HepG2 (cell line): ENCODE results near the gene PDZRN4. TPM values are rescaled to one million over a fixed set of nuclear protein-coding genes. Genes with fewer than 3 reads are reported as not detected.
A peak's percentile ranks its signal among the peaks of the same experiment; 100 is the strongest.

ENCODE experiments used
- ATAC-seq: fragments of 200-7000 bp; cut with Tn5 transposase; 3 replicates; pipeline ENCODE4 v1.9.1; 2020; ENCODE audit warnings: mild to moderate bottlenecking, moderate library complexity
- BruUV-seq: library from RNA; stranded (reverse); fragments of 400-500 nt; replicated peaks from 2 replicates; lab custom pipeline; 2021; lab: Mats Ljungman, UMichigan
- CTCF ChIA-PET: fragments of 300-600 bp; formaldehyde crosslinking; extraction: SDS; loops from one replicate; lab custom pipeline; 2021; ENCODE audit warnings: low total read pairs, inconsistent platforms, low intra/inter-chr PET ratio; lab: Yijun Ruan, JAX
- POLR2A ChIA-PET: fragments of 350-600 bp; sonication (Branson Sonifier 250); formaldehyde crosslinking; loops from one replicate; lab custom pipeline; 2020; ENCODE audit warnings: antibody characterized with exemption, inconsistent platforms; lab: Yijun Ruan, JAX
- DNase-seq: peaks from one replicate; pipeline ENCODE4 v3.0.0-alpha.2; 2015; ENCODE audit warnings: low spot score
- FAIRE-seq: peaks from 3 replicates; lab custom pipeline; 2011; peaks lifted over from hg19 to GRCh38; lab: Jason Lieb, UNC
- H2AFZ ChIP-seq: one replicate; pipeline ENCODE4 v1.6.1; 2011; ENCODE audit warnings: low read length, inconsistent platforms
- H3K27ac ChIP-seq: fragments of 300-600 bp; 3 replicates; pipeline ENCODE4 v1.8.0; 2011; ENCODE audit warnings: mixed run types, mild to moderate bottlenecking, mixed read lengths, low read length, inconsistent platforms; ENCODE audit not compliant: insufficient read depth; ENCODE audit errors: extremely low read length
- H3K27me3 ChIP-seq, 2 experiments: fragments of 200-600 bp in 1 of 2; 2 replicates in 1 of 2; 3 replicates in 1 of 2; pipeline versions ENCODE4 v1.6.0 to v1.8.0; 2011; ENCODE audit warnings: low read length in 2 of 2, mild to moderate bottlenecking in 2 of 2, moderate library complexity in 2 of 2, inconsistent platforms in 1 of 2; ENCODE audit not compliant: insufficient read depth in 2 of 2, control insufficient read depth in 1 of 2
- H3K36me3 ChIP-seq, 2 experiments: fragments of 200-600 bp in 1 of 2; replicated peaks in 1 of 2; 2 replicates in 1 of 2; 3 replicates in 1 of 2; pipeline versions ENCODE4 v1.5.1 to v1.8.0; 2011; ENCODE audit warnings: low read length in 2 of 2, inconsistent platforms in 1 of 2; ENCODE audit not compliant: insufficient read depth in 2 of 2, control insufficient read depth in 1 of 2
- H3K4me1 ChIP-seq: 2 replicates; pipeline ENCODE4 v1.5.1; 2012; ENCODE audit warnings: low read length, inconsistent platforms; ENCODE audit not compliant: insufficient read depth
- H3K4me2 ChIP-seq: 2 replicates; pipeline ENCODE4 v1.6.0; 2011; ENCODE audit warnings: low read depth, low read length, inconsistent platforms
- H3K4me3 ChIP-seq, 3 experiments: fragments of 200-600 bp in 1 of 3; sonication (generic), shearing (Covaris generic) in 1 of 3; replicated peaks in 1 of 3; 2 replicates each; pipeline ENCODE4 v1.5.1; 2011 to 2016; ENCODE audit warnings: low read length in 3 of 3, inconsistent platforms in 2 of 3, low read depth in 2 of 3, mild to moderate bottlenecking in 2 of 3, control low read depth in 1 of 3, mixed read lengths in 1 of 3; ENCODE audit not compliant: insufficient read depth in 1 of 3
- H3K79me2 ChIP-seq: one replicate; pipeline ENCODE4 v1.6.1; 2011; ENCODE audit warnings: low read length, inconsistent platforms; ENCODE audit not compliant: insufficient read depth
- H3K9ac ChIP-seq: 2 replicates; pipeline ENCODE4 v1.6.0; 2011; ENCODE audit warnings: mild to moderate bottlenecking, low read depth, low read length, inconsistent platforms; ENCODE audit not compliant: insufficient read depth
- H3K9me3 ChIP-seq: 2 replicates; pipeline ENCODE4 v1.5.1; 2012; ENCODE audit warnings: mild to moderate bottlenecking, low read length
- H4K20me1 ChIP-seq: 2 replicates; pipeline ENCODE4 v1.6.0; 2011; ENCODE audit warnings: inconsistent platforms, mild to moderate bottlenecking, low read length, moderate library complexity; ENCODE audit not compliant: insufficient read depth
- KMT2A ChIP-seq: sonication (generic); formaldehyde crosslinking; IDR thresholded peaks from 2 replicates; pipeline ENCODE4 v1.4.0; 2020; ENCODE audit warnings: missing genetic modification reagents
- MAFF ChIP-seq: IDR thresholded peaks from 2 replicates; pipeline ENCODE4 v1.6.1; 2011; ENCODE audit warnings: low read depth, low read length, improper control_type of control experiment
- MAFK ChIP-seq, 2 experiments: IDR thresholded peaks in 1 of 2; conservative IDR thresholded peaks in 1 of 2; 2 replicates each; pipeline ENCODE4 v1.6.1; 2011; ENCODE audit warnings: improper control_type of control experiment in 2 of 2, low read length in 2 of 2
- MED1 ChIP-seq: sonication (generic); formaldehyde crosslinking; IDR thresholded peaks from 2 replicates; pipeline ENCODE4 v1.4.0; 2020; ENCODE audit warnings: missing genetic modification reagents
- TCF7 ChIP-seq: sonication (generic); IDR thresholded peaks from 2 replicates; pipeline ENCODE4 v1.6.1; 2016; ENCODE audit warnings: antibody characterized with exemption, low read depth
- ZNF672 ChIP-seq: sonication (generic); formaldehyde crosslinking; IDR thresholded peaks from 2 replicates; pipeline ENCODE4 v1.8.1; 2022; ENCODE audit warnings: missing genetic modification reagents
- WGBS: methylation state at CpG from one replicate; pipeline ENCODE4 v1.1.6; 2017; ENCODE audit warnings: low lambda C conversion rate; 5-methylcytosine and 5-hydroxymethylcytosine counted together
- in situ Hi-C: cut with HindIII; loops from 2 replicates; pipeline ENCODE4 v1.10.0; 2017; ENCODE audit warnings: low pct_unique_long_range_greater_than_20kb; ENCODE audit not compliant: extremely low pct_ligation_motif_present
- intact Hi-C: fragments of 100-400 bp; cut with micrococcal nuclease; formaldehyde crosslinking; loops from one replicate; pipeline ENCODE4 v1.10.0; 2022; ENCODE audit not compliant: unreplicated experiment
- polyA plus RNA-seq, 8 experiments: library from polyadenylated mRNA; depleted of rRNA in 3 of 8; stranded (reverse) in 7 of 8; unstranded in 1 of 8; fragments of >200 nt; fragmentation: Illumina TruSeq in 4 of 8; extraction: Trizol in 4 of 8; gene quantifications; 2 replicates each; pipeline versions ENCODE4 v1.2.1 to v1.2.3, GENCODE V29; 2011 to 2016; ENCODE audit warnings: low read depth in 4 of 8, missing spikeins in 1 of 8, mixed read lengths in 1 of 8; ENCODE audit not compliant: insufficient read depth in 1 of 8
- total RNA-seq, 5 experiments: library from RNA; depleted of rRNA; stranded (reverse); fragments of >200 nt; fragmentation: Illumina TruSeq; extraction: Trizol; gene quantifications; 2 replicates each; pipeline ENCODE4 v1.2.3, GENCODE V29; 2016; ENCODE audit warnings: low read depth in 1 of 5
- TF ChIP-seq, protein P1 (sequence below): sonication (generic); formaldehyde crosslinking; IDR thresholded peaks from 2 replicates; pipeline ENCODE4 v1.4.0; 2020; ENCODE audit warnings: mild to moderate bottlenecking, missing genetic modification reagents

Gene PDZRN4
- total and polyA plus RNA-seq, 2 of the 13 experiments (the other 11 are each of a cell fraction or from before 2014, with no cell fraction given), result not detected

GRCh38 chr12:41334390-41334789 lies 146.3 kb downstream of the PDZRN4 start (continued):
- TF ChIP-seq, protein P1, sequence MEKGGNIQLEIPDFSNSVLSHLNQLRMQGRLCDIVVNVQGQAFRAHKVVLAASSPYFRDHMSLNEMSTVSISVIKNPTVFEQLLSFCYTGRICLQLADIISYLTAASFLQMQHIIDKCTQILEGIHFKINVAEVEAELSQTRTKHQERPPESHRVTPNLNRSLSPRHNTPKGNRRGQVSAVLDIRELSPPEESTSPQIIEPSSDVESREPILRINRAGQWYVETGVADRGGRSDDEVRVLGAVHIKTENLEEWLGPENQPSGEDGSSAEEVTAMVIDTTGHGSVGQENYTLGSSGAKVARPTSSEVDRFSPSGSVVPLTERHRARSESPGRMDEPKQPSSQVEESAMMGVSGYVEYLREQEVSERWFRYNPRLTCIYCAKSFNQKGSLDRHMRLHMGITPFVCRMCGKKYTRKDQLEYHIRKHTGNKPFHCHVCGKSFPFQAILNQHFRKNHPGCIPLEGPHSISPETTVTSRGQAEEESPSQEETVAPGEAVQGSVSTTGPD (CRISPR knock-in tag), result no peak
- no peak for TF ChIP-seq MED1 (CRISPR knock-in tag)
- TF ChIP-seq KMT2A, result no peak
- TF ChIP-seq ZNF672 (CRISPR knock-in tag), result no peak

DNA sequence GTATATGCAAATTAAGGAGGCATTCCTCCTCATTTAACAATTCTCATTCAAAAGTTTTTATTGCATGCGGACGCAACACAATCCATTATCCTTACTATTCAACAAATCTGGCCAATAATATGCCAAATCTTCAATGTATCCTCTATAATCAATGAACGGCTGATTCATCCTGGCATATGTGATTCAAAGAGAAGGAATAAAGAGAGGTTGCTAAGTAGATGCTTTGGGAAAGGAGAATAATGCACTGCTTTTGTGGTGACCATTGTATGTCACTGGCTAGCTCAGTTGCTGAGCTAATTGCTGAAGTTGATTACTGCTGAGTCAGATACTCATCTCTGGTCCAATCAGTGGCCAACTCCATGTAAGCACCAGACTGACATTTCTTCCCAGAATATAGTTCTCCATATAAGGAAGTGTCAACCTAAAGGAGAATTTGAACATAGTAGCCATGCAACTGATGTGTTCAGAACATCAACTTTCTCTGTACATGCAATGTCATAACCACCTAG lies 148.0 kb downstream of the PDZRN4 start:
- Histone ChIP-seq H3K9me3 (peaks cover 19% of the 10 kb centered on the region; the same call in 1 of the 2 replicates), H3K79me2 (no peaks in the 10 kb centered on the region)
- intact Hi-C loops, result no loop called here
- TF ChIP-seq MAFK (conservative IDR thresholded peaks at IDR 0.05 in 1 of 2, IDR thresholded peaks at IDR 0.05 in 1 of 2; ENCODE audit: low read length in 2 of 2) (peak; percentile 32 to 68; a peak in 3 of 4 replicates), TCF7 (no peak), MAFF (peak; percentile 46)
- TF ChIP-seq, all 625 proteins: peak for 2
- Histone ChIP-seq H3K9ac (no peak overlapping the region), H2AFZ (no peak overlapping the region), H3K36me3 (no peaks in the 10 kb centered on the region), H4K20me1 (no peaks in the 10 kb centered on the region), H3K27ac (no peak overlapping the region), H3K4me3 (no peak overlapping the region), H3K4me2 (no peak overlapping the region), H3K27me3 (no peaks in the 10 kb centered on the region; a peak in 1 of 5 replicates), H3K4me1 (no peaks in the 10 kb centered on the region)
- DNase-seq, result no peak
- ChIA-PET CTCF (no interaction called here), POLR2A (no interaction called here)
- WGBS, result 15% methylated on average over 3 of the region's 3 CpGs
- in situ Hi-C loops, result no loop called here
- ATAC-seq, result no peak
- BruUV-seq, result no TSS peak
- FAIRE-seq, result no peak
